NCI-H187 (cell line): ENCODE results near the gene VPS9D1.
"Not testable (repeated sequence)": the region's sequence is repeated elsewhere in the genome, so short reads cannot be mapped to it uniquely, and the experiment has no call there.

Source experiments
- DNase-seq, 2 experiments: peaks; one replicate each; lab custom pipeline; 2025; lab: John Stamatoyannopoulos, UW

Gene VPS9D1

GRCh38 chr16:89693931-89694783 is 26.5 kb downstream of the VPS9D1 start:
- no peak for DNase-seq

- no peak for DNase-seq
Observed at GRCh38 chr16:89693289-89693731, 27.4 kb downstream of the VPS9D1 start.

GRCh38 chr16:89691986-89692569 is 28.6 kb downstream of the VPS9D1 start:
- no peak for DNase-seq

GRCh38 chr16:89691231-89691985 is 29.3 kb downstream of the VPS9D1 start:
- no peak for DNase-seq

- DNase-seq: no peak
Observed at GRCh38 chr16:89690392-89690901, 30.3 kb downstream of the VPS9D1 start.

- DNase-seq: not testable (repeated sequence)
Observed at GRCh38 chr16:89689621-89690020, 31.1 kb downstream of the VPS9D1 start.

GRCh38 chr16:89689142-89689541 is 31.6 kb downstream of the VPS9D1 start:
- no peak for DNase-seq

- DNase-seq: no peak
Observed at GRCh38 chr16:89688395-89688794, 32.3 kb downstream of the VPS9D1 start.

GRCh38 chr16:89687092-89687940 is 33.4 kb downstream of the VPS9D1 start:
- no peak for DNase-seq

- peak; percentile 65 to 66 for DNase-seq
Observed at GRCh38 chr16:89686520-89687091, 34.1 kb downstream of the VPS9D1 start, which contains the start of gene CDK10. Gene CDK10, plus strand, starts transcription at chr16:89686689. Its CDS starts 22 bp downstream, at chr16:89686711.

GRCh38 chr16:89685916-89686315 is 34.8 kb downstream of the VPS9D1 start:
- DNase-seq: no peak

GRCh38 chr16:89678258-89678657 is 42.4 kb downstream of the VPS9D1 start:
- no peak for DNase-seq

GRCh38 chr16:89672177-89672941 is 48.3 kb downstream of the VPS9D1 start:
- no peak for DNase-seq

GRCh38 chr16:89671565-89671964 is 49.1 kb downstream of the VPS9D1 start:
- DNase-seq: not testable (repeated sequence)

- DNase-seq: no peak
Observed at GRCh38 chr16:89670496-89671431, 49.9 kb downstream of the VPS9D1 start.

- DNase-seq: no peak
Observed at GRCh38 chr16:89669755-89670154, 50.9 kb downstream of the VPS9D1 start.

GRCh38 chr16:89668790-89669158 is 51.9 kb downstream of the VPS9D1 start:
- DNase-seq: no peak

GRCh38 chr16:89667633-89668032 is 53.1 kb downstream of the VPS9D1 start:
- DNase-seq: no peak

GRCh38 chr16:89667000-89667399 is 53.7 kb downstream of the VPS9D1 start:
- DNase-seq: not testable (repeated sequence)
